Activated CD8-positive, alpha-beta memory T cell treated with anti-CD3 and anti-CD28 coated beads, Interleukin-2, amount 10 ng/mL, durations not matched to agents 7 days and 5 days (primary cell): ENCODE data around the gene DAB1. TPM values are rescaled to one million over a fixed set of nuclear protein-coding genes. Genes with fewer than 3 reads are reported as not detected.

Source experiments
- ATAC-seq: fragments of 150-1000 bp; cut with Tn5 transposase; one replicate; pipeline ENCODE4 v1.10.0; 2021; ENCODE audit warnings: moderate library complexity
- CTCF ChIA-PET: fragments of 350-600 bp; sonication (Branson Sonifier 250); formaldehyde crosslinking; loops from one replicate; lab custom pipeline; 2021; ENCODE audit warnings: antibody characterized with exemption; lab: Charles Lee
- DNase-seq: peaks from one replicate; pipeline ENCODE4 v3.0.0-alpha.2; 2020
- H3K27ac Mint-ChIP-seq: one replicate; pipeline ENCODE4 v1.8.0; 2021; ENCODE audit warnings: mild to moderate bottlenecking, mixed read lengths
- H3K27me3 Mint-ChIP-seq: one replicate; pipeline ENCODE4 v1.8.0; 2021; ENCODE audit warnings: mixed read lengths
- H3K36me3 Mint-ChIP-seq: one replicate; pipeline ENCODE4 v1.8.0; 2021; ENCODE audit warnings: mild to moderate bottlenecking, mixed read lengths
- H3K4me1 Mint-ChIP-seq: one replicate; pipeline ENCODE4 v1.8.0; 2021; ENCODE audit warnings: mixed read lengths
- H3K4me3 Mint-ChIP-seq: one replicate; pipeline ENCODE4 v1.8.0; 2021; ENCODE audit warnings: mild to moderate bottlenecking, moderate library complexity, mixed read lengths
- H3K9me3 Mint-ChIP-seq: one replicate; pipeline ENCODE4 v1.8.0; 2022; ENCODE audit warnings: low read depth, mixed read lengths
- total RNA-seq, 2 experiments: library from RNA; stranded (reverse); gene quantifications; one replicate each; pipeline ENCODE4 v1.2.3, GENCODE V29; 2021

Gene DAB1
- total RNA-seq, 2 experiments from 2014 or later = 0.15 TPM; not detected in 1

- no peaks in the 10 kb centered on the region for H3K4me1 Mint-ChIP-seq
- H3K4me3 Mint-ChIP-seq = no peak overlapping the region
- no peak for ATAC-seq
- no peak overlapping the region for H3K27ac Mint-ChIP-seq
- no peaks in the 10 kb centered on the region for H3K9me3 Mint-ChIP-seq
- no peaks in the 10 kb centered on the region for H3K36me3 Mint-ChIP-seq
- CTCF ChIA-PET = no interaction called here
- no peak for DNase-seq
- H3K27me3 Mint-ChIP-seq = no peaks in the 10 kb centered on the region
These were observed 411.5 kb downstream of the DAB1 start for GRCh38 chr1:57012315-57012714.

GRCh38 chr1:57010511-57010910 is 413.3 kb downstream of the DAB1 start:
- CTCF ChIA-PET = no interaction called here
- Mint-ChIP-seq H3K4me3 (no peak overlapping the region), H3K36me3 (no peaks in the 10 kb centered on the region), H3K9me3 (no peaks in the 10 kb centered on the region), H3K4me1 (no peaks in the 10 kb centered on the region), H3K27ac (no peak overlapping the region), H3K27me3 (no peaks in the 10 kb centered on the region)
- ATAC-seq = no peak
- DNase-seq = no peak

GRCh38 chr1:57007948-57008347 is 415.9 kb downstream of the DAB1 start:
- Mint-ChIP-seq H3K36me3 (no peaks in the 10 kb centered on the region), H3K4me1 (no peaks in the 10 kb centered on the region), H3K4me3 (no peak overlapping the region), H3K27me3 (no peaks in the 10 kb centered on the region), H3K27ac (no peak overlapping the region), H3K9me3 (no peaks in the 10 kb centered on the region)
- no peak for ATAC-seq
- no peak for DNase-seq
- CTCF ChIA-PET = no interaction called here

GRCh38 chr1:57007472-57007871 is 416.4 kb downstream of the DAB1 start:
- Mint-ChIP-seq H3K27ac (no peak overlapping the region), H3K27me3 (no peaks in the 10 kb centered on the region), H3K4me1 (no peaks in the 10 kb centered on the region), H3K36me3 (no peaks in the 10 kb centered on the region), H3K9me3 (no peaks in the 10 kb centered on the region), H3K4me3 (no peak overlapping the region)
- CTCF ChIA-PET = no interaction called here
- no peak for DNase-seq
- ATAC-seq = no peak

- ATAC-seq = no peak
These were observed 420.3 kb downstream of the DAB1 start for GRCh38 chr1:57003398-57004139.

GRCh38 chr1:56995414-56996100 is 428.3 kb downstream of the DAB1 start:
- no peaks in the 10 kb centered on the region for H3K27me3 Mint-ChIP-seq
- H3K36me3 Mint-ChIP-seq = no peaks in the 10 kb centered on the region
- DNase-seq = no peak
- CTCF ChIA-PET = no interaction called here
- H3K4me1 Mint-ChIP-seq = no peaks in the 10 kb centered on the region
- no peak for ATAC-seq
- H3K9me3 Mint-ChIP-seq = no peaks in the 10 kb centered on the region
- no peak overlapping the region for H3K4me3 Mint-ChIP-seq
- H3K27ac Mint-ChIP-seq = no peak overlapping the region

More at GRCh38 chr1:57003398-57004139, 420.3 kb downstream of the DAB1 start:
- CTCF ChIA-PET = no interaction called here
- Mint-ChIP-seq H3K4me1 (no peaks in the 10 kb centered on the region), H3K36me3 (no peaks in the 10 kb centered on the region), H3K4me3 (no peak overlapping the region), H3K9me3 (no peaks in the 10 kb centered on the region), H3K27ac (no peak overlapping the region), H3K27me3 (no peaks in the 10 kb centered on the region)
- no peak for DNase-seq

- DNase-seq = no peak
- Mint-ChIP-seq H3K4me1 (no peaks in the 10 kb centered on the region), H3K36me3 (no peaks in the 10 kb centered on the region), H3K27ac (no peak overlapping the region), H3K27me3 (no peaks in the 10 kb centered on the region), H3K9me3 (no peaks in the 10 kb centered on the region), H3K4me3 (no peak overlapping the region)
- ATAC-seq = no peak
- CTCF ChIA-PET = no interaction called here
These were observed 430.4 kb downstream of the DAB1 start for GRCh38 chr1:56993475-56993874.

GRCh38 chr1:56992318-56993125 is 431.3 kb downstream of the DAB1 start:
- Mint-ChIP-seq H3K36me3 (no peaks in the 10 kb centered on the region), H3K4me1 (no peaks in the 10 kb centered on the region), H3K27me3 (no peaks in the 10 kb centered on the region), H3K9me3 (no peaks in the 10 kb centered on the region), H3K27ac (no peak overlapping the region), H3K4me3 (no peak overlapping the region)
- DNase-seq = no peak
- CTCF ChIA-PET = no interaction called here
- no peak for ATAC-seq

- CTCF ChIA-PET = no interaction called here
- ATAC-seq (no peak), DNase-seq (no peak)
- Mint-ChIP-seq H3K4me3 (no peak overlapping the region), H3K9me3 (no peaks in the 10 kb centered on the region), H3K27ac (no peak overlapping the region), H3K36me3 (no peaks in the 10 kb centered on the region), H3K4me1 (no peaks in the 10 kb centered on the region), H3K27me3 (no peaks in the 10 kb centered on the region)
These were observed 432.3 kb downstream of the DAB1 start for GRCh38 chr1:56991576-56991975.

- DNase-seq = no peak
- H3K27me3 Mint-ChIP-seq = no peaks in the 10 kb centered on the region
- H3K27ac Mint-ChIP-seq = no peak overlapping the region
- H3K36me3 Mint-ChIP-seq = no peaks in the 10 kb centered on the region
- H3K4me3 Mint-ChIP-seq = no peak overlapping the region
- no peak for ATAC-seq
- CTCF ChIA-PET = no interaction called here
- no peaks in the 10 kb centered on the region for H3K9me3 Mint-ChIP-seq
- no peaks in the 10 kb centered on the region for H3K4me1 Mint-ChIP-seq
These were observed 437.5 kb downstream of the DAB1 start for GRCh38 chr1:56986397-56986796.

- DNase-seq (no peak), ATAC-seq (no peak)
- Mint-ChIP-seq H3K4me3 (no peak overlapping the region), H3K4me1 (no peaks in the 10 kb centered on the region), H3K9me3 (no peaks in the 10 kb centered on the region), H3K27me3 (no peaks in the 10 kb centered on the region), H3K36me3 (no peaks in the 10 kb centered on the region), H3K27ac (no peak overlapping the region)
- CTCF ChIA-PET = no interaction called here
These were observed 438.0 kb downstream of the DAB1 start for GRCh38 chr1:56985857-56986256.

GRCh38 chr1:56983484-56983883 is 440.4 kb downstream of the DAB1 start:
- no peaks in the 10 kb centered on the region for H3K9me3 Mint-ChIP-seq
- CTCF ChIA-PET = no interaction called here
- no peak overlapping the region for H3K4me3 Mint-ChIP-seq
- no peaks in the 10 kb centered on the region for H3K27me3 Mint-ChIP-seq
- ATAC-seq = no peak
- no peaks in the 10 kb centered on the region for H3K4me1 Mint-ChIP-seq
- H3K36me3 Mint-ChIP-seq = no peaks in the 10 kb centered on the region
- no peak overlapping the region for H3K27ac Mint-ChIP-seq
- DNase-seq = no peak

GRCh38 chr1:56979986-56980755 is 443.7 kb downstream of the DAB1 start:
- Mint-ChIP-seq H3K9me3 (no peaks in the 10 kb centered on the region), H3K27ac (no peak overlapping the region), H3K4me1 (no peaks in the 10 kb centered on the region), H3K4me3 (no peak overlapping the region), H3K27me3 (no peaks in the 10 kb centered on the region), H3K36me3 (no peaks in the 10 kb centered on the region)
- DNase-seq (no peak), ATAC-seq (no peak)
- CTCF ChIA-PET = no interaction called here
